Placental epithelial cell (primary cell): ENCODE measurements around the gene PRM2. TPM values are rescaled to one million over a fixed set of nuclear protein-coding genes. Genes with fewer than 3 reads are reported as not detected.

Experiments used
- small RNA-seq: library from RNA; depleted of rRNA; stranded (forward); fragments of <200 nt; gene quantifications from one replicate; pipeline ENCODE3, GENCODE V24; 2012
- total RNA-seq: library from RNA; depleted of rRNA; stranded (reverse); fragments of >200 nt; gene quantifications from 2 replicates; pipeline ENCODE4 v1.2.3, GENCODE V29; 2012

PRM2 gene, protein sequence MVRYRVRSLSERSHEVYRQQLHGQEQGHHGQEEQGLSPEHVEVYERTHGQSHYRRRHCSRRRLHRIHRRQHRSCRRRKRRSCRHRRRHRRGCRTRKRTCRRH
- not detected in 2 replicates for total RNA-seq

DNA sequence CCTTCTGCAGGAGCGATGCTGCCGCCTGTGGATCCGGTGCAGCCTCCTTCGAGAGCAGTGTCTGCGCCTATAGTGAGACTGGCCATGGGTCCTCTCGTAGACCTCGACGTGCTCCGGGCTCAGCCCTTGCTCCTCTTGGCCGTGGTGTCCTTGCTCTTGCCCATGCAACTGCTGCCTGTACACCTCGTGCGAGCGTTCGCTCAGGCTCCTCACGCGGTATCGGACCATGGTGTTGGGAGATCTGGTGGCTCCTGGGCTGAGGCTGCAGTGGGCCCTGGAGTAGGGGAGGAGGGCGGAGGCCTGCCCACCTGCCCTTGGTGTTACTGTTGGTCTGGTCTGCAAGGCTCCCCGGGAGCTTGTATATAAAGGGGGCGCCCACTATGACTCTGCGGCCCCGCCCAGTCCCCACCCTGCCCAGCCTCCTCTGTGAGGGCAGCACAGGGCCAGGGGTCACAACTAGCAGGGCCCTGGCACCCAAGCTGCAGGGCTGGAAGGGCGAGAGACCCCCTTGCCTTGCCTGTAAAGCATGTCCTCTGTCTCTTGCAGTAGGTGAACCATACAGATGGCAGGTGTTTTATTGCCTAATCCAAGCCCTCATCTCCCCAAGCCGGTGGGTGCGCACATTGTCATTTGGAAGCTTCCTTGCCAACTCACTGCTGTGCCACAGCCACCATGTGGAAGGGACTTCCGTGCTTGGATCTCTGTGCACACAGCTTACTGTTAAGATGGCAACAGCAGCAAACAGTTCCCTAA is at the start of gene PRM2:
Gene PRM2 (minus strand): TSS at position 338 of the 753 bp plus-strand sequence. CDS start 110 bp downstream, at position 228.

DNA sequence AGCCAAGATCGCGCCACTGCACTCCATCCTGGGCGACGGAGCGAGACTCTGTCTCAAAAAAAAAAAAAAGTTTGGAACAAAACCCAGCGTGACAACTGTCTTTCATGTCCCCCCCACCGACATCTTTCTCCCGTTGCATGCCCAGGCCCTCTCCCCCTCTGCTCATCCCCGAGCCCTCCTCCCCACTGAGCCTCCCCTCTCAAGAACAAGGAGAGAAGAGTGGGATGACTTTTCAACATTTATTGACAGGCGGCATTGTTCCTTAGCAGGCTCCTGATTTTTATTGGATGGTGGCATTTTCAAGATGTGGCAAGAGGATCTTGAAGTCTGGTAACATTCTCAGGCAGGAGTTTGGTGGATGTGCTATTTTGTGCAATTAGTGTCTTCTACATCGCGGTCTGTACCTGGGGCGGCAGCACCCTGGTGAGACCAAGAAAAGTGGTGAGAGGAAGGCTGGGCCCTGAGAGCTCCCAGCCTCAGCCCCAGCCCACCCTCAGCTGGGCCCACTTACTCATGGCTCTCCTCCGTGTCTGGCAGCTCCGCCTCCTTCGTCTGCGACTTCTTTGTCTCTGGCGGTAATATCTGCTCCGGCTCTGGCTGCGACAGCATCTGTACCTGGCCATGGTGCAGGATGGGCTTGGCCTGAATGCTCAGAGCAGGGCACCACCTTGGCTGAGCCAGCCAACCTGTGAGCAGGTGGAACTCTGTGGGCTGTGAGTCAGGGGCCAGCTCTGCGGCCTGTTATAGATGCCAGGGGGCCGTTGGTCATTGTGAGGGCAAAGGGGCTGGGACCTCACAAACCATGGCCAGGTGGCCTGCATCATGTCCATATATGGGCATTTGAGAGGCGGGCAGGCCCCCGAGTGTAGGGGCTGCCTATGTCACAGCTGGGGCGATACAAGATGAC is 4.6 kb upstream of the PRM2 start, which contains the start of gene PRM1:
Gene PRM1 (minus strand): TSS at position 715 of the 907 bp plus-strand sequence. CDS start 92 bp downstream, at position 623.

DNA sequence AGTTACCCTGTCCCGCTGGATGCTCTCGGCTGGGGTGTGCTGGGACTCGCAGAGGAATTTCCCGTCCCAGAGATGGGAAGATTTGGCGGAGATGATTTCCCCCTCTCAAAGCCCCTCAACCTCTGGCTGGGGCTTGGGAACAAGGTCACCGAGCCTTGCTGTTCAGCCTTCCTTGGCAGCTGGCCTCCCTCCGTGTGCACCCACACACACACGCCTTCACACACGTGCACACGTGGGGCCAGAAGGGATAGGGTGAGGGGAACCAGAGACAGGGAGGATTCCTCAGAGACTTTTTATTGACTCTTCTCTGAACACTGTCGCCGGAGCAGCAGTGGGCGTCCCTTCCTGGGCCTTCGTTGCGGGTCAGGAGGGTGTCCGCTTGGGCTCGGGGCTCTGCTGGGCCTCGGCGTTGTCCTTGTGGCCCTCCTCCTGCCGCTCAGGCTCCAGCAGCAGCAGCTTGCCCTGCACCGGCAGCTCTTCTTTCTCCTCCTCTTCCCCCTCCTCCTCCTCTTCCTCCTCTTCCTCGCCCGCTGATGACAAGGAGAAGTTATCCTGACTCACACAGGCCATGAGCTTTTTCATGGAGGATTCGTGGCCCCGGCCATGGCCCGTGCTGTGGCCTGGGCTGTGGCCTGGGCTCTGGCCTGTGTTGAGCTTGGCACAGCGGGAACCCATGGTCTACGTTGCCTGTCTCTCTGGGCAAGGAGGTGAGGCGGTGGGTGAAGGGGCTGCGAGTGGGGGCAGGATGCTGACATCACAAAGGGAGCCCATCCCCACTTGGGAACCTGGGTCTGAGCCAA is 3.2 kb downstream of the PRM2 start, which contains the start of gene PRM3:
Gene PRM3 (minus strand): TSS at position 709 of the 800 bp plus-strand sequence. CDS start 34 bp downstream, at position 675.

DNA sequence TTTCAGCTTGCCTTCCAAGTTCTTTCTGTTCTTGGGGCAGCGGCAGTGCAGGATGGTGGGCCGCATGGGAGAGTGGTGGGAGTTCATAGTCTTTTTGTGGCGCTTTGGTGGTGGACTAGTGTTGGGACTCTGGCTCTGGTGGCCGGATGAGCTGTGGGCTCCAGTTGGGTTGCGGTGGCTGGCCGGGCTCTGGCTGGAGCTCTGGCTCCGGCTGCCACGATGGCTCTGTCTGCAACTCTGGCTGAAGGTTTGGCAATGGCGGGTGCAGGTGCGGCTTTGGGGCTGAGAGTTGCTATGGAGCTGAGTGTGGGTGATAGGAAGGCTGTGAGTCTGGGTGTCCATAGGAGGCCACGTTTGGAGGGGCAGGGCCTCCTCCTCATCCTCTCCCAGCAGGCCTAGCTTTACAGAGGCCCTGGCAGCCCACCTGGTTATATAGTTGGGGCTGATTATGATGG is 7.3 kb downstream of the PRM2 start, which contains the start of gene TNP2:
Gene TNP2 (minus strand): TSS at position 405 of the 455 bp plus-strand sequence. CDS start 63 bp downstream, at position 342.

DNA sequence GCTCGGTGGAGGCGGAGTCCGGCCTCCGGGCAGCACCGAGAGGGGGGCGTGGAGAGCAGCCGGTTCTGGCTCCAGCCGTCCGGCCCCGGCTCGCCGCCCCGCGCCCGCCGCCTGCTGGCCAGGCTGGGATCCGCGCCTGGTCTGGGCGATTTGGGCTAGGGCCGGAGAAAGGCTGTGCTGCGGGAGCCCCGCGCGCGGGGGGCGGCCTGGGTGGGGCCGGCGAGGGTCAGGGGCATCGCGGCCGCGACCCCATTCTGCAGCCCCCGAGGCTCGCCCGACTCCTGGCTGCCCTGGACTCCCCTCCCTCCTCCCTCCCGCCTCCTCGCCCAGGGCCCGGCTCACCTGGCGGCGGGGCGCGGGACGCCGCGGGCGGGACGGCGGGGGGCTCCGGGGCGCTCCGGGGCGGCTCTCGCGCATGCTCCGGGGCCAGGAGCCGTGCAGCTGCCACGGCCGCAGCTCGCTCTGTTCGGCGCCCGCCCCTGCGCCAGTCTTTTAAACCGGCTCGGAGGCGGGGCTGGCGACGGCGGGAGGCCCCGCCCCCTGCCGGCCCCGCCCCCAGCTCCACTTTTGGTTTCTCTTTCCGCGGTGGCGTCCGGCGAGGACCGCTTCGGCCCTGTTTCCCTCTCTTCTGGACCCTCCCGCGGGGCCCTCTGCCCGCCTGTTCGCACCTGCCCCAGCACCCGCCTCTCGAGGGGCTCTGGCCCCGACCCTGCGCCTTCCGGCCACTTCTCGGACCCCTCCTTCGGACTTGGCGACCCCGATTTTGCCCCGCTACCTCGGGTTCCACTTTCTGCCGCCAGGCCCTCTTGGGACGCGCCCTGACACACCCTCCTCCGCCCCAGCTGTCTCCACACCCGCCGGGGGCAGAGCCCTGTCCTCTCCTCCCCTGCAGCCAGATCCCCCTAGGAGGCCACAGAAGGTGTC is 20.3 kb downstream of the PRM2 start, which contains the start of gene SOCS1:
Gene SOCS1 (minus strand): TSS at position 468 of the 924 bp plus-strand sequence. CDS start 726 bp downstream, outside the sequence.

Small RNA genes within 50 kb of the gene (small RNA-seq; reads per million reads assigned to genes)
- gene MIR548H2 = not detected
- gene RF00019 = not detected
- not detected for gene RF00554

Other genes with a start within 250 kb of the PRM2 start
- 10.3 and 22.0 TPM in 2 replicates for gene SOCS1, start 20.3 kb downstream of the PRM2 start, total RNA-seq
- not detected in 2 replicates for gene TNP2, start 7.2 kb downstream of the PRM2 start, total RNA-seq
- gene PRM3, start 2.9 kb downstream of the PRM2 start, total RNA-seq = not detected in 2 replicates
- not detected in 2 replicates for gene PRM1, start 4.8 kb upstream of the PRM2 start, total RNA-seq
- 9.0 and 11.3 TPM in 2 replicates for gene RMI2, start 69.0 kb upstream of the PRM2 start, total RNA-seq